ENCODE measurements around the gene ACP6.
"Not testable (repeated sequence)": the region's sequence is repeated elsewhere in the genome, so short reads cannot be mapped to it uniquely, and the experiment has no call there.

The ACP6 gene

GRCh38 chr1:147677681-147678080 is 7.4 kb upstream of the ACP6 start:
- not testable (repeated sequence) for H3K9me3 ChIP-seq (ENCODE audit: control insufficient read depth, insufficient read depth, low read length); H3K36me3 ChIP-seq (ENCODE audit: control insufficient read depth, insufficient read depth, low read length); H3K27me3 ChIP-seq (ENCODE audit: control insufficient read depth, insufficient read depth, low read length); H3K9ac ChIP-seq (ENCODE audit: low read depth, low read length); H3K4me1 ChIP-seq (ENCODE audit: control insufficient read depth, insufficient read depth, low read length); H3K4me3 ChIP-seq (ENCODE audit: low read depth, low read length)

GRCh38 chr1:147676311-147677085 is 6.2 kb upstream of the ACP6 start:
- Histone ChIP-seq H3K9ac (ENCODE audit: low read depth, low read length) (no peak overlapping the region), H3K9me3 (ENCODE audit: control insufficient read depth, insufficient read depth, low read length) (no peaks in the 10 kb centered on the region), H3K27me3 (ENCODE audit: control insufficient read depth, insufficient read depth, low read length) (no peaks in the 10 kb centered on the region), H3K36me3 (ENCODE audit: control insufficient read depth, insufficient read depth, low read length) (no peaks in the 10 kb centered on the region), H3K4me1 (ENCODE audit: control insufficient read depth, insufficient read depth, low read length) (no peaks in the 10 kb centered on the region), H3K4me3 (ENCODE audit: low read depth, low read length) (no peak overlapping the region)

GRCh38 chr1:147673816-147674215 is 3.5 kb upstream of the ACP6 start:
- Histone ChIP-seq H3K4me3 (ENCODE audit: low read depth, low read length) (no peak overlapping the region), H3K4me1 (ENCODE audit: control insufficient read depth, insufficient read depth, low read length) (no peaks in the 10 kb centered on the region), H3K27me3 (ENCODE audit: control insufficient read depth, insufficient read depth, low read length) (no peaks in the 10 kb centered on the region), H3K9ac (ENCODE audit: low read depth, low read length) (no peak overlapping the region), H3K9me3 (ENCODE audit: control insufficient read depth, insufficient read depth, low read length) (no peaks in the 10 kb centered on the region), H3K36me3 (ENCODE audit: control insufficient read depth, insufficient read depth, low read length) (no peaks in the 10 kb centered on the region)

GRCh38 chr1:147673406-147673805 is 3.1 kb upstream of the ACP6 start:
- H3K4me3 ChIP-seq (ENCODE audit: low read depth, low read length), result no peak overlapping the region
- H3K36me3 ChIP-seq (ENCODE audit: control insufficient read depth, insufficient read depth, low read length), result no peaks in the 10 kb centered on the region
- no peaks in the 10 kb centered on the region for H3K4me1 ChIP-seq (ENCODE audit: control insufficient read depth, insufficient read depth, low read length)
- no peaks in the 10 kb centered on the region for H3K27me3 ChIP-seq (ENCODE audit: control insufficient read depth, insufficient read depth, low read length)
- H3K9me3 ChIP-seq (ENCODE audit: control insufficient read depth, insufficient read depth, low read length), result no peaks in the 10 kb centered on the region
- no peak overlapping the region for H3K9ac ChIP-seq (ENCODE audit: low read depth, low read length)

- Histone ChIP-seq H3K27me3 (ENCODE audit: control insufficient read depth, insufficient read depth, low read length) (no peaks in the 10 kb centered on the region), H3K4me1 (ENCODE audit: control insufficient read depth, insufficient read depth, low read length) (no peaks in the 10 kb centered on the region), H3K9me3 (ENCODE audit: control insufficient read depth, insufficient read depth, low read length) (no peaks in the 10 kb centered on the region), H3K4me3 (ENCODE audit: low read depth, low read length) (peak overlapping the region; percentile 81), H3K9ac (ENCODE audit: low read depth, low read length) (peak overlapping the region; percentile 71), H3K36me3 (ENCODE audit: control insufficient read depth, insufficient read depth, low read length) (no peaks in the 10 kb centered on the region)
These were observed 630 bp downstream of the ACP6 start for GRCh38 chr1:147669469-147670318.

GRCh38 chr1:147665521-147665920 is 4.8 kb downstream of the ACP6 start:
- H3K4me3 ChIP-seq (ENCODE audit: low read depth, low read length), result no peak overlapping the region
- H3K9ac ChIP-seq (ENCODE audit: low read depth, low read length), result no peak overlapping the region
- no peaks in the 10 kb centered on the region for H3K36me3 ChIP-seq (ENCODE audit: control insufficient read depth, insufficient read depth, low read length)
- no peaks in the 10 kb centered on the region for H3K27me3 ChIP-seq (ENCODE audit: control insufficient read depth, insufficient read depth, low read length)
- H3K4me1 ChIP-seq (ENCODE audit: control insufficient read depth, insufficient read depth, low read length), result no peaks in the 10 kb centered on the region
- H3K9me3 ChIP-seq (ENCODE audit: control insufficient read depth, insufficient read depth, low read length), result no peaks in the 10 kb centered on the region

- Histone ChIP-seq H3K27me3 (ENCODE audit: control insufficient read depth, insufficient read depth, low read length) (no peaks in the 10 kb centered on the region), H3K36me3 (ENCODE audit: control insufficient read depth, insufficient read depth, low read length) (no peaks in the 10 kb centered on the region), H3K4me3 (ENCODE audit: low read depth, low read length) (no peak overlapping the region), H3K9me3 (ENCODE audit: control insufficient read depth, insufficient read depth, low read length) (no peaks in the 10 kb centered on the region), H3K9ac (ENCODE audit: low read depth, low read length) (no peak overlapping the region), H3K4me1 (ENCODE audit: control insufficient read depth, insufficient read depth, low read length) (no peaks in the 10 kb centered on the region)
These were observed 6.1 kb downstream of the ACP6 start for GRCh38 chr1:147664206-147664605.

GRCh38 chr1:147654511-147654910 is 15.8 kb downstream of the ACP6 start:
- H3K9me3 ChIP-seq (ENCODE audit: control insufficient read depth, insufficient read depth, low read length), result no peaks in the 10 kb centered on the region
- H3K9ac ChIP-seq (ENCODE audit: low read depth, low read length), result no peak overlapping the region
- no peaks in the 10 kb centered on the region for H3K4me1 ChIP-seq (ENCODE audit: control insufficient read depth, insufficient read depth, low read length)
- H3K4me3 ChIP-seq (ENCODE audit: low read depth, low read length), result no peak overlapping the region
- H3K36me3 ChIP-seq (ENCODE audit: control insufficient read depth, insufficient read depth, low read length), result peaks cover 23% of the 10 kb centered on the region
- no peaks in the 10 kb centered on the region for H3K27me3 ChIP-seq (ENCODE audit: control insufficient read depth, insufficient read depth, low read length)

- Histone ChIP-seq H3K4me1 (ENCODE audit: control insufficient read depth, insufficient read depth, low read length) (no peaks in the 10 kb centered on the region), H3K4me3 (ENCODE audit: low read depth, low read length) (no peak overlapping the region), H3K36me3 (ENCODE audit: control insufficient read depth, insufficient read depth, low read length) (peaks cover 23% of the 10 kb centered on the region), H3K27me3 (ENCODE audit: control insufficient read depth, insufficient read depth, low read length) (no peaks in the 10 kb centered on the region), H3K9ac (ENCODE audit: low read depth, low read length) (no peak overlapping the region), H3K9me3 (ENCODE audit: control insufficient read depth, insufficient read depth, low read length) (no peaks in the 10 kb centered on the region)
These were observed 18.0 kb downstream of the ACP6 start for GRCh38 chr1:147652306-147652705.

GRCh38 chr1:147651466-147651865 is 18.9 kb downstream of the ACP6 start:
- Histone ChIP-seq H3K36me3 (ENCODE audit: control insufficient read depth, insufficient read depth, low read length) (peaks cover 23% of the 10 kb centered on the region), H3K27me3 (ENCODE audit: control insufficient read depth, insufficient read depth, low read length) (no peaks in the 10 kb centered on the region)

GRCh38 chr1:147648933-147649332 is 21.4 kb downstream of the ACP6 start:
- Histone ChIP-seq H3K36me3 (ENCODE audit: control insufficient read depth, insufficient read depth, low read length) (peaks cover 16% of the 10 kb centered on the region), H3K9me3 (ENCODE audit: control insufficient read depth, insufficient read depth, low read length) (no peaks in the 10 kb centered on the region), H3K9ac (ENCODE audit: low read depth, low read length) (no peak overlapping the region), H3K4me3 (ENCODE audit: low read depth, low read length) (no peak overlapping the region), H3K4me1 (ENCODE audit: control insufficient read depth, insufficient read depth, low read length) (no peaks in the 10 kb centered on the region), H3K27me3 (ENCODE audit: control insufficient read depth, insufficient read depth, low read length) (no peaks in the 10 kb centered on the region)

More at GRCh38 chr1:147651466-147651865, 18.9 kb downstream of the ACP6 start:
- Histone ChIP-seq H3K4me1 (ENCODE audit: control insufficient read depth, insufficient read depth, low read length) (no peaks in the 10 kb centered on the region), H3K4me3 (ENCODE audit: low read depth, low read length) (no peak overlapping the region), H3K9me3 (ENCODE audit: control insufficient read depth, insufficient read depth, low read length) (no peaks in the 10 kb centered on the region), H3K9ac (ENCODE audit: low read depth, low read length) (no peak overlapping the region)

All from iPS-15b (cell line).